NCI-H524 treated with DMSO at 0.1 percent for 48 hours (cell line): ENCODE results near the gene COL4A1.

Source experiments
- DNase-seq: peaks from one replicate; lab custom pipeline; 2025; lab: John Stamatoyannopoulos, UW

Gene COL4A1

GRCh38 chr13:110341445-110342244 lies 34.7 kb upstream of the COL4A1 start:
- DNase-seq: no peak

DNA sequence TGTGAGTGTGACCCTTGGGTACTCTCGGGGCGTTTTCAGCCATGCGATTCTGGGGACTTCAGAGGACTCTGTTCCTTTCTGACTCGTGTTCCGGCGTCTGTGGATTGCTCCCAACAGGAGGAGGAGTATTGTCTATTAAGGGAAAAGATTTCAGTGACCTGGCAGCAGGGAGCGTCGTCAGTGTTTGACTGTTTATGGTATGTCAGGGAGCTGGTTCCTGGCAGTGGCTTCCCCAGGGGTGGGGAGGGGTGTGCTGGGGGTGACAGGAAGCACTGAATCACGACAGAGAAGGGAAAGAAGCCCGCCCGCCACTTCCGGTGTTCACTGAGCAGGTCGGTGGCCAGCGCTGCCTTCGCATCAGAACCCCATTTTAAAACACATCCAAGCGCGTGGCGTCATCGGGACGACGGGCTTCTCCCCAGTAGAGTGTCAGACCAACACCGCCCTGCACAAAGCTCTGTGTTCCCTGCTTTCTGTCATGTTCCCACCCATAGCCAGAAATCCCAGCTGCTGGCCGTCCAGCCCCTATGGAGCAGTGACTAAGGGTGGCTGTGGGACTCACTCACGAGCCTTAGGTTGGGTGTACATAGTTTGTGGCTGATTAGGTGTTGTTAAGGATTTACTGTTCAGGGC lies 34.0 kb upstream of the COL4A1 start:
- DNase-seq: no peak

GRCh38 chr13:110339975-110340550 lies 33.1 kb upstream of the COL4A1 start:
- no peak for DNase-seq

- no peak for DNase-seq
Measured at GRCh38 chr13:110339263-110339662, 32.3 kb upstream of the COL4A1 start.

DNA sequence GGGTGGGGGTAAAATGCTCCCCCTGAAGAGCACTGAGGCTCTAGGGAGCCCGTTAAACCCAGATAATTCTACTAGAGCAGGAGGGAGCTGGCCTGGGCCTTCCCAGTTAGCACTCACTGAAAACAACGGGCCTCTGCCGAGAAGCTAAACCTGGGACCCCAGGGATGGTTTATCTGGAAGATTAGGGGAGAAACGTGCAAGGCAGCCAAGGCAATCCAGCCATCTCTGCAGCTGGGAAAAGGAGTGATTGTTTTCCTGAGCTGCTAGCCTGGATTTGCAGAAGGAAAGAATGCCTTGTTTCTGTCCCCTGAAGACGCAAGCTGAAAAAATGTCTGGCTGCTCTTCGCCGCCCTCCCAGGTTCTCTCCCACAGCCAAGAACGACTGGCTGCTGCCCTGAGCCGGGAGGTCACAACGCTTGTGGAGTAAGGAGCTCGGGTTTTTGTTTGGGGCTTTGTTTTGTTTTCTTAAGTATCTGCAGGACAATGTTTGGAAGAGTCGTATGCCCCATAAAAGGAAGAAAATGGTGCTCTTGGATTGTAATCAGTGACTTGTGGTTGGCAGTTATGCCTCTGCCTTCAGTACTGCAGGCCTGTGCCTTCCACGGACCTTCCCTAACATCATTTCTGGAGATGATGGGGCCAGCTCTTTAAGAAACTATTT lies 31.6 kb upstream of the COL4A1 start:
- DNase-seq: no peak

GRCh38 chr13:110337247-110337646 lies 30.3 kb upstream of the COL4A1 start:
- no peak for DNase-seq

GRCh38 chr13:110336681-110337080 lies 29.7 kb upstream of the COL4A1 start:
- DNase-seq: no peak

DNA sequence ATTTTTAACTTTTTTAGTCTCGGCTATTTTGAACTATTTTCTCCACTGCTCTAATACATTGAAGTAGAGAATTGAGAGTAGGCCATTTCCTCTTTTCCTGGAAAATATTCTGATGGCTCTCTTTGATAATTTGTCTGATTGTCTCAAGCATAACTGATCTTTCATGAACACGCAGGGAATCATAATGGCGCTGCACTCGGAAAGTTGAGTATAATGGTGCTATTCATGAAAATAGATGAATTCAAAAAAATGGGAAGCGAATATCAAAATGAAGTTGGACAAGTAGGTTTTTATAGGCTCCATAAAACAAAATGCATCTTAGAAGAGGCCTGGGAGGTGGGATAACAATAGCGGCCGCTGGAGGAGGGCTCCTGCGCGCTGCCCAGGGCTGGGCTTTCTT lies 29.2 kb upstream of the COL4A1 start:
- DNase-seq: no peak

- no peak for DNase-seq
Measured at GRCh38 chr13:110334841-110335490, 28.0 kb upstream of the COL4A1 start.

- DNase-seq: no peak
Measured at GRCh38 chr13:110334256-110334655, 27.3 kb upstream of the COL4A1 start.

GRCh38 chr13:110333837-110334236 lies 26.9 kb upstream of the COL4A1 start:
- DNase-seq: no peak

- no peak for DNase-seq
Measured at GRCh38 chr13:110332750-110333149, 25.8 kb upstream of the COL4A1 start.

GRCh38 chr13:110331362-110331761 lies 24.4 kb upstream of the COL4A1 start:
- no peak for DNase-seq

- DNase-seq: no peak
Measured at GRCh38 chr13:110330491-110331011, 23.6 kb upstream of the COL4A1 start.

DNA sequence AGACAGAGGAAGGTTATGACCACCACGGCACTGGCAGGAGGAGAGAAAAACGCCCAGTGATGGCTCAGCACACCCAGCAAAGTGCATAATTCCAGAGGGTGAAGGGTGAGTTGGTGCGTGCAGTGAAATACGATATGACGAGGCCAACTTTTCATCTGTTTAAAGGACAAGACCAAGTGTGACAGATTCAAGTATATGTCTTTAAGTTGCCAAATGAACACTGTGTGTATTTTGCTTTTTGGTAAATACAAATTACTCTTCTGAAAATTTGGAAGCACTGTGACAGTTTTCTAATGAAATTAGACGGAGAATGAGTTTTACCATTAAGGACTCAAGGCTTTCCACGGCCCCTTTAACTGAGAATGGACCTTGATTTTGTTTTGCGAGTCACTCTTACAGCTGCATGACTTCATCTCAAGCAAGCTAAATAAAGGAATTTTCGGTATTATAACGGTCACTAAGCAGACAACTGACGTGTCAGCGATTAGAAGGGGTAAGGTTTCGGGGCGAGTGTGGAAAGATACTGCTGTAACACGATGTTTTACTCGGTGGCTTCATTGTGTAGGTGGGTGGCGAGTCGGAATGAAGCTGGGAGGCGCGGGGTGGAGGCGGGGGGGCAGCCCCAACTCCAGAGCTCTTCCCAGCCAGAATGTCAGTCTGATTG lies 23.0 kb upstream of the COL4A1 start:
- no peak for DNase-seq

- no peak for DNase-seq
Measured at GRCh38 chr13:110329258-110329657, 22.3 kb upstream of the COL4A1 start.

- DNase-seq: no peak
Measured at GRCh38 chr13:110328573-110328972, 21.6 kb upstream of the COL4A1 start.

DNA sequence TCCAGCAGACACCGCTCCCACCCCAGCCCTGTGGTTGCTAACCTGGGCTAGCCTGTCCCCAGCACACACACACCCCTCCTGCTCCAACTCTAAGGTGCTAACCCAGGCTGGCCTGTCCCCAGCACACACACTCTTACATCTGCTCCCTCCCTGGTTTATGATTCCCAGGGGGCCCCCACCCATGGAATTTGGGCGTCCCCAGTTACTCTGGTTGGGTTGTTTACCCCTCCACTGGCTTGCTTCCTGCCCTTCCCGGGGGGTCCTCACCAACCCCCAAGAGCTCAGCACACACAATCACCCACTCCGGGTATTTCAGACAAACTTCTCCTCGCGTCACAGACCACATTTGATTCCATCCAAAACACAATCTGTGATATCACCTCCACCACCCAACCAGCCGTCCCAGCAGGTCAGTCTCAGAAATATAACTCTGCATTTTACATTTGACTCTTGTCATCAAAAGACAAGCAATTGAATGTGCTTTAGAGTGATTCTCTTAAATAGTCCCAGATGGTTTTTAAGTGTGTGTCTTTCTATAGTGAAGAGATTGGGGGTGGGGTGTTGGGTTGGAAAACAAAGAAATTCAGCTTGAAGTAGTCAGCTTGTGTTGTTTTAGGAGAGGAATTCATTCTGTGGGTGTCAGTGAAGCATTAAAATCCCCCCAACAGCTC lies 20.2 kb upstream of the COL4A1 start:
- no peak for DNase-seq

GRCh38 chr13:110326263-110326904 lies 19.4 kb upstream of the COL4A1 start:
- DNase-seq: no peak

- DNase-seq: no peak
Measured at GRCh38 chr13:110324026-110324749, 17.2 kb upstream of the COL4A1 start.
